K562 (cell line): Measurements from ENCODE around the gene MPIG6B. TPM values are rescaled to one million over a fixed set of nuclear protein-coding genes. Genes with fewer than 3 reads are reported as not detected.

ENCODE experiments used
- ELF2 ChIP-seq: fragments of 250-450 bp; sonication (Bioruptor Pico); IDR thresholded peaks from 2 replicates; pipeline ENCODE4 v1.5.0; 2021; ENCODE audit warnings: mild to moderate bottlenecking
- ETV1 ChIP-seq: fragments of 450-650 bp; conservative IDR thresholded peaks from 2 replicates; pipeline ENCODE4 v1.6.1; 2016; ENCODE audit warnings: missing genetic modification characterization, control low read depth, low read depth, missing compliant biosample characterization
- FOXK1 ChIP-seq: sonication (generic); formaldehyde crosslinking; IDR thresholded peaks from 2 replicates; pipeline ENCODE4 v1.8.0; 2022; ENCODE audit warnings: missing genetic modification reagents, mild to moderate bottlenecking, borderline replicate concordance
- MCM5 ChIP-seq: fragments of 450-650 bp; IDR thresholded peaks from 2 replicates; pipeline ENCODE4 v1.6.1; 2016; ENCODE audit warnings: low read depth
- MYNN ChIP-seq, 2 experiments: sonication (generic); formaldehyde crosslinking in 1 of 2; IDR thresholded peaks; 2 replicates each; pipeline versions ENCODE4 v1.5.0 to v1.6.1; 2016 to 2020; ENCODE audit warnings: antibody characterized with exemption in 1 of 2, missing genetic modification reagents in 1 of 2
- SIRT6 ChIP-seq: IDR thresholded peaks from one replicate; pipeline ENCODE4 v1.6.1; 2012; ENCODE audit warnings: low read depth, mild to moderate bottlenecking, control low read depth, inconsistent platforms, low read length, moderate library complexity
- SMARCA4 ChIP-seq: fragments of 450-650 bp; IDR thresholded peaks from 2 replicates; pipeline ENCODE4 v1.6.1; 2016
- SMARCE1 ChIP-seq: fragments of 450-650 bp; IDR thresholded peaks from 2 replicates; pipeline ENCODE4 v1.7.1; 2016; ENCODE audit warnings: mild to moderate bottlenecking
- TCF7 ChIP-seq: sonication (generic); IDR thresholded peaks from 2 replicates; pipeline ENCODE4 v1.6.1; 2016; ENCODE audit warnings: antibody characterized with exemption, borderline replicate concordance
- WHSC1 ChIP-seq: IDR thresholded peaks from one replicate; pipeline ENCODE4 v1.6.1; 2012; ENCODE audit warnings: low read length, control low read depth, inconsistent platforms
- ZNF212 ChIP-seq: fragments of 450-650 bp; formaldehyde crosslinking; IDR thresholded peaks from 2 replicates; pipeline ENCODE4 v1.4.0; 2020; ENCODE audit warnings: mild to moderate bottlenecking
- ZNF316 ChIP-seq: fragments of 450-650 bp; IDR thresholded peaks from 2 replicates; pipeline ENCODE4 v1.6.1; 2016
- ZNF57 ChIP-seq: fragments of 450-650 bp; formaldehyde crosslinking; IDR thresholded peaks from 2 replicates; pipeline ENCODE4 v1.4.0; 2020; ENCODE audit warnings: mild to moderate bottlenecking, moderate library complexity
- polyA plus RNA-seq, 8 experiments: library from polyadenylated mRNA; depleted of rRNA in 4 of 8; stranded (reverse) in 5 of 8; unstranded in 3 of 8; fragments of >200 nt; fragmentation: Nextera tagmentation in 2 of 8; fragmentation: Illumina TruSeq in 1 of 8; extraction: Ambion mirVana in 2 of 8; extraction: Trizol in 1 of 8; gene quantifications; 2 replicates each; pipeline versions ENCODE4 v1.2.1 to v1.2.3, GENCODE V29; 2011 to 2014; ENCODE audit warnings: inconsistent platforms in 1 of 8, missing spikeins in 1 of 8
- total RNA-seq, 7 experiments: library from RNA; depleted of rRNA in 6 of 7; stranded (reverse); fragments of >200 nt in 6 of 7; fragmentation: Illumina TruSeq in 2 of 7; extraction: Trizol in 2 of 7; gene quantifications; 2 replicates each; pipeline versions ENCODE4 v1.2.1 to v1.2.3, GENCODE V29; 2011 to 2021; ENCODE audit warnings: low replicate concordance in 1 of 7
- TF ChIP-seq, protein P1 (sequence below): sonication (generic); IDR thresholded peaks from 2 replicates; pipeline ENCODE4 v1.6.1; 2016
- TF ChIP-seq, protein P2 (sequence below): fragments of 450-650 bp; conservative IDR thresholded peaks from 2 replicates; pipeline ENCODE4 v1.6.1; 2016; ENCODE audit warnings: missing genetic modification characterization, low read depth, mild to moderate bottlenecking, missing compliant biosample characterization, moderate library complexity
- TF ChIP-seq, protein P3 (sequence below): fragments of 250-450 bp; sonication (Bioruptor Pico); IDR thresholded peaks from 2 replicates; pipeline ENCODE4 v1.8.0; 2022; ENCODE audit warnings: inconsistent platforms
- TF ChIP-seq, protein P4 (sequence below), 2 experiments: fragments of 450-650 bp; IDR thresholded peaks; 2 replicates each; pipeline ENCODE4 v1.6.1; 2016
- TF ChIP-seq, protein P5 (sequence below): fragments of 250-450 bp; sonication (Bioruptor Pico); IDR thresholded peaks from 2 replicates; pipeline ENCODE4 v1.9.0; 2021; ENCODE audit warnings: mild to moderate bottlenecking, inconsistent platforms
- TF ChIP-seq, protein P6 (sequence below): fragments of 450-650 bp; formaldehyde crosslinking; IDR thresholded peaks from 2 replicates; pipeline ENCODE4 v1.4.0; 2020; ENCODE audit warnings: mild to moderate bottlenecking, moderate library complexity

The MPIG6B gene
- total and polyA plus RNA-seq, 9 of the 15 experiments (the other 6 are each of a cell fraction or from before 2014, with no cell fraction given): 0.11 to 1.2 (median 0.28) TPM; not detected in 1

DNA sequence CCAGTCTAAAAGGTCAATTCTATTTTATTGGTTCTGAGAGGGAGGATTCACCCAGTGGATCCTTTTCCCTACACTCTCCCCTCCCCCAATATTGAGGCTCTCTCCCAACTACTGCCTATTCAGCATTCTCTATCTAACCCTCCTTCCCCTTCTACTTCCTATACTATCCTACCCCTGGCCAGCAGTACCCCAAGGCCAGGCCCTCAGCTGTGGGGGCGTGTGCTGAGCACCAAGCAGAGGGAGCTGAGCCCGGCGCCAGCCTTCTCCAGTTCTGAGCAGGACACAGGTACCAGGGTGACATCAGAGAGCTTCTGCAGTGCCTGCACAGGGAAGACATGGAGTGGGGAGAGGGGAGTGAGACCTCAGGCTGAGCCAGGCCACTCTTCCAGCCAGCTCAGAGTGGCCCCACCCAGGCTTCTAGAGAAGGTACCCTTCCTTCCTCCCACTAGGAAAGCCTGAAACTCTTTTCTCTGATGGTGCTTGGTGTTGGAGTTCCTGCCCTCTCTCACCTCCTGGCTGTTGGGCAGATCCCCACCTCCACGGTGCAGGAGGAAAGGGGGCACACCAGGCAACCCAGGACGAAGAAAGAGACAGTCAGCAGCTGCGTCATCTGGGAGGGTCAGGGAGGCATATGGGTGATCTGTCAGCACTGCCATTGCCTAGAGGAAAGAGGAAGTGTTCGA lies 4.0 kb downstream of the MPIG6B start (continued):
- TF ChIP-seq MYNN (IDR thresholded peaks at IDR 0.05) (peak; percentile 72; the same call in 1 of the 2 replicates), MYNN (CRISPR knock-in tag; IDR thresholded peaks at IDR 0.05) (no peak), ZNF212 (no peak), SMARCE1 (peak; percentile 24; the same call in 1 of the 2 replicates), FOXK1 (CRISPR knock-in tag) (peak; percentile 40; the same call in 1 of the 2 replicates), SMARCA4 (peak; percentile 12; the same call in 1 of the 2 replicates), ELF2 (CRISPR knock-in tag) (peak; percentile 56; the same call in 1 of the 2 replicates), ZNF57 (CRISPR knock-in tag) (peak; percentile 41; the same call in 1 of the 2 replicates), ZNF316 (peak; percentile 95), WHSC1 (peak; percentile 12), MCM5 (no peak), SIRT6 (no peak), TCF7 (no peak), ETV1 (tag) (no peak)
- TF ChIP-seq, protein P1, sequence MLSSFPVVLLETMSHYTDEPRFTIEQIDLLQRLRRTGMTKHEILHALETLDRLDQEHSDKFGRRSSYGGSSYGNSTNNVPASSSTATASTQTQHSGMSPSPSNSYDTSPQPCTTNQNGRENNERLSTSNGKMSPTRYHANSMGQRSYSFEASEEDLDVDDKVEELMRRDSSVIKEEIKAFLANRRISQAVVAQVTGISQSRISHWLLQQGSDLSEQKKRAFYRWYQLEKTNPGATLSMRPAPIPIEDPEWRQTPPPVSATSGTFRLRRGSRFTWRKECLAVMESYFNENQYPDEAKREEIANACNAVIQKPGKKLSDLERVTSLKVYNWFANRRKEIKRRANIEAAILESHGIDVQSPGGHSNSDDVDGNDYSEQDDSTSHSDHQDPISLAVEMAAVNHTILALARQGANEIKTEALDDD: 0 out of 2 replicates have a peak, but pooled peaks have one; percentile 38
- TF ChIP-seq, protein P2, sequence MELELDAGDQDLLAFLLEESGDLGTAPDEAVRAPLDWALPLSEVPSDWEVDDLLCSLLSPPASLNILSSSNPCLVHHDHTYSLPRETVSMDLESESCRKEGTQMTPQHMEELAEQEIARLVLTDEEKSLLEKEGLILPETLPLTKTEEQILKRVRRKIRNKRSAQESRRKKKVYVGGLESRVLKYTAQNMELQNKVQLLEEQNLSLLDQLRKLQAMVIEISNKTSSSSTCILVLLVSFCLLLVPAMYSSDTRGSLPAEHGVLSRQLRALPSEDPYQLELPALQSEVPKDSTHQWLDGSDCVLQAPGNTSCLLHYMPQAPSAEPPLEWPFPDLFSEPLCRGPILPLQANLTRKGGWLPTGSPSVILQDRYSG (tag): peak; percentile 71
- TF ChIP-seq, protein P3, sequence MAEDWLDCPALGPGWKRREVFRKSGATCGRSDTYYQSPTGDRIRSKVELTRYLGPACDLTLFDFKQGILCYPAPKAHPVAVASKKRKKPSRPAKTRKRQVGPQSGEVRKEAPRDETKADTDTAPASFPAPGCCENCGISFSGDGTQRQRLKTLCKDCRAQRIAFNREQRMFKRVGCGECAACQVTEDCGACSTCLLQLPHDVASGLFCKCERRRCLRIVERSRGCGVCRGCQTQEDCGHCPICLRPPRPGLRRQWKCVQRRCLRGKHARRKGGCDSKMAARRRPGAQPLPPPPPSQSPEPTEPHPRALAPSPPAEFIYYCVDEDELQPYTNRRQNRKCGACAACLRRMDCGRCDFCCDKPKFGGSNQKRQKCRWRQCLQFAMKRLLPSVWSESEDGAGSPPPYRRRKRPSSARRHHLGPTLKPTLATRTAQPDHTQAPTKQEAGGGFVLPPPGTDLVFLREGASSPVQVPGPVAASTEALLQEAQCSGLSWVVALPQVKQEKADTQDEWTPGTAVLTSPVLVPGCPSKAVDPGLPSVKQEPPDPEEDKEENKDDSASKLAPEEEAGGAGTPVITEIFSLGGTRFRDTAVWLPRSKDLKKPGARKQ (CRISPR knock-in tag): no peak
- TF ChIP-seq, protein P4, sequence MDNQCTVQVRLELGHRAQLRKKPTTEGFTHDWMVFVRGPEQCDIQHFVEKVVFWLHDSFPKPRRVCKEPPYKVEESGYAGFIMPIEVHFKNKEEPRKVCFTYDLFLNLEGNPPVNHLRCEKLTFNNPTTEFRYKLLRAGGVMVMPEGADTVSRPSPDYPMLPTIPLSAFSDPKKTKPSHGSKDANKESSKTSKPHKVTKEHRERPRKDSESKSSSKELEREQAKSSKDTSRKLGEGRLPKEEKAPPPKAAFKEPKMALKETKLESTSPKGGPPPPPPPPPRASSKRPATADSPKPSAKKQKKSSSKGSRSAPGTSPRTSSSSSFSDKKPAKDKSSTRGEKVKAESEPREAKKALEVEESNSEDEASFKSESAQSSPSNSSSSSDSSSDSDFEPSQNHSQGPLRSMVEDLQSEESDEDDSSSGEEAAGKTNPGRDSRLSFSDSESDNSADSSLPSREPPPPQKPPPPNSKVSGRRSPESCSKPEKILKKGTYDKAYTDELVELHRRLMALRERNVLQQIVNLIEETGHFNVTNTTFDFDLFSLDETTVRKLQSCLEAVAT (IDR thresholded peaks at IDR 0.05): peak in 1 of 2 experiments; percentile 61; a peak in 1 of 4 replicates
- TF ChIP-seq, protein P5, sequence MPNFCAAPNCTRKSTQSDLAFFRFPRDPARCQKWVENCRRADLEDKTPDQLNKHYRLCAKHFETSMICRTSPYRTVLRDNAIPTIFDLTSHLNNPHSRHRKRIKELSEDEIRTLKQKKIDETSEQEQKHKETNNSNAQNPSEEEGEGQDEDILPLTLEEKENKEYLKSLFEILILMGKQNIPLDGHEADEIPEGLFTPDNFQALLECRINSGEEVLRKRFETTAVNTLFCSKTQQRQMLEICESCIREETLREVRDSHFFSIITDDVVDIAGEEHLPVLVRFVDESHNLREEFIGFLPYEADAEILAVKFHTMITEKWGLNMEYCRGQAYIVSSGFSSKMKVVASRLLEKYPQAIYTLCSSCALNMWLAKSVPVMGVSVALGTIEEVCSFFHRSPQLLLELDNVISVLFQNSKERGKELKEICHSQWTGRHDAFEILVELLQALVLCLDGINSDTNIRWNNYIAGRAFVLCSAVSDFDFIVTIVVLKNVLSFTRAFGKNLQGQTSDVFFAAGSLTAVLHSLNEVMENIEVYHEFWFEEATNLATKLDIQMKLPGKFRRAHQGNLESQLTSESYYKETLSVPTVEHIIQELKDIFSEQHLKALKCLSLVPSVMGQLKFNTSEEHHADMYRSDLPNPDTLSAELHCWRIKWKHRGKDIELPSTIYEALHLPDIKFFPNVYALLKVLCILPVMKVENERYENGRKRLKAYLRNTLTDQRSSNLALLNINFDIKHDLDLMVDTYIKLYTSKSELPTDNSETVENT (CRISPR knock-in tag): peak; percentile 11; the same call in 1 of the 2 replicates
- TF ChIP-seq, protein P6, sequence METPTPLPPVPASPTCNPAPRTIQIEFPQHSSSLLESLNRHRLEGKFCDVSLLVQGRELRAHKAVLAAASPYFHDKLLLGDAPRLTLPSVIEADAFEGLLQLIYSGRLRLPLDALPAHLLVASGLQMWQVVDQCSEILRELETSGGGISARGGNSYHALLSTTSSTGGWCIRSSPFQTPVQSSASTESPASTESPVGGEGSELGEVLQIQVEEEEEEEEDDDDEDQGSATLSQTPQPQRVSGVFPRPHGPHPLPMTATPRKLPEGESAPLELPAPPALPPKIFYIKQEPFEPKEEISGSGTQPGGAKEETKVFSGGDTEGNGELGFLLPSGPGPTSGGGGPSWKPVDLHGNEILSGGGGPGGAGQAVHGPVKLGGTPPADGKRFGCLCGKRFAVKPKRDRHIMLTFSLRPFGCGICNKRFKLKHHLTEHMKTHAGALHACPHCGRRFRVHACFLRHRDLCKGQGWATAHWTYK (CRISPR knock-in tag): peak; percentile 73; the same call in 1 of the 2 replicates
